Ovary (tissue), 3 donors: Measurements from ENCODE around the gene NIPA2.

Experiments
- EP300 ChIP-seq: sonication (generic); formaldehyde crosslinking; IDR thresholded peaks from one replicate; pipeline ENCODE4 v1.6.1; 2017; ENCODE audit warnings: antibody characterized with exemption
- POLR2A ChIP-seq: fragments of 450-650 bp; IDR thresholded peaks from one replicate; pipeline ENCODE4 v1.6.1; 2017; ENCODE audit warnings: antibody characterized with exemption, mild to moderate bottlenecking, moderate library complexity
- TF ChIP-seq, protein P1 (sequence below), 3 donors: fragments of 450-650 bp in 2 of 3; fragments of 200-600 bp in 1 of 3; IDR thresholded peaks; one replicate each; pipeline versions ENCODE4 v1.5.1 to v1.8.0; 2016 to 2022; ENCODE audit warnings: antibody characterized with exemption in 3 of 3, mild to moderate bottlenecking in 1 of 3
- donor health status: DM: no; HTN: no; CAD: no.

DNA sequence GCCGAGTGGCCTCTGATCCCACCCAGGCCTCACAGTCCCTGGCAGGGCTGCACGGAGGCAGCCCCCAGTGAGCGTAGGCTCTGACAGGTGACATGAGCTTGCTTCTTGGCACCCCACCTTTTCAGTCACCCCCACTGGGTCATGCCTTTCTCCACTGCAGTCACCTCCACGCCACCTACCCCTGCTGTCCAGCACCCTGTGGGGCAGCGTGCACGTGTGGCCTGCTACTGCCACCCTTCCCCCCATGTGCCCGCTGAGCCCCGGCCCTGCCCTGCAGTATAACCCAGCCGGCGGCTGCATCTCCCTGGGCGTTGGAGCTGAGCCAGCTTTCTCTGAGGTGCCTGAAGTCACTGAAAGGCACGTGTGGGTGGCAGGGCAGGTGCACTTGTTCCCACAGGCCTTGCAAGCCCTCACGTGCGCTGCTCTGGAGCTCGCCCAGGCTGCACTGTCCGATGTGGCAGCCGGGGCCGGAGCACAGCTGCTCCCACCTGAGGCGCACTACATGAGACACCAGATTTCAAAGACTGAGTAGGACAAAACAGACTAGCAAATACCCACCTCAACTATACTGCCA lies 65.6 kb downstream of the NIPA2 start:
- TF ChIP-seq, protein P1, sequence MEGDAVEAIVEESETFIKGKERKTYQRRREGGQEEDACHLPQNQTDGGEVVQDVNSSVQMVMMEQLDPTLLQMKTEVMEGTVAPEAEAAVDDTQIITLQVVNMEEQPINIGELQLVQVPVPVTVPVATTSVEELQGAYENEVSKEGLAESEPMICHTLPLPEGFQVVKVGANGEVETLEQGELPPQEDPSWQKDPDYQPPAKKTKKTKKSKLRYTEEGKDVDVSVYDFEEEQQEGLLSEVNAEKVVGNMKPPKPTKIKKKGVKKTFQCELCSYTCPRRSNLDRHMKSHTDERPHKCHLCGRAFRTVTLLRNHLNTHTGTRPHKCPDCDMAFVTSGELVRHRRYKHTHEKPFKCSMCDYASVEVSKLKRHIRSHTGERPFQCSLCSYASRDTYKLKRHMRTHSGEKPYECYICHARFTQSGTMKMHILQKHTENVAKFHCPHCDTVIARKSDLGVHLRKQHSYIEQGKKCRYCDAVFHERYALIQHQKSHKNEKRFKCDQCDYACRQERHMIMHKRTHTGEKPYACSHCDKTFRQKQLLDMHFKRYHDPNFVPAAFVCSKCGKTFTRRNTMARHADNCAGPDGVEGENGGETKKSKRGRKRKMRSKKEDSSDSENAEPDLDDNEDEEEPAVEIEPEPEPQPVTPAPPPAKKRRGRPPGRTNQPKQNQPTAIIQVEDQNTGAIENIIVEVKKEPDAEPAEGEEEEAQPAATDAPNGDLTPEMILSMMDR (IDR thresholded peaks at IDR 0.05) = no peak
- TF ChIP-seq POLR2A = no peak
- TF ChIP-seq EP300 = no peak
